H9 (cell line): ENCODE results near the gene DMD. TPM values are rescaled to one million over a fixed set of nuclear protein-coding genes. Genes with fewer than 3 reads are reported as not detected.
"Not testable (repeated sequence)": the region's sequence is repeated elsewhere in the genome, so short reads cannot be mapped to it uniquely, and the experiment has no call there.

Source experiments
- DNase-seq: peaks from one replicate; pipeline ENCODE4 v3.0.0-alpha.2; 2017
- H2AFZ ChIP-seq: one replicate; pipeline ENCODE4 v1.6.1; 2013; ENCODE audit warnings: mild to moderate bottlenecking, low read length, control low read depth, moderate library complexity
- H2AK5ac ChIP-seq: 2 replicates; pipeline ENCODE4 v1.6.1; 2013; ENCODE audit warnings: low read length, control low read depth, mixed read lengths; ENCODE audit not compliant: insufficient read length
- H2BK120ac ChIP-seq: one replicate; pipeline ENCODE4 v1.6.1; 2013; ENCODE audit warnings: low read depth, mild to moderate bottlenecking, low read length, control low read depth, inconsistent platforms; ENCODE audit not compliant: poor library complexity, severe bottlenecking
- H2BK12ac ChIP-seq: 2 replicates; pipeline ENCODE4 v1.6.1; 2013; ENCODE audit warnings: low read length, control low read depth, mixed read lengths, low read depth; ENCODE audit not compliant: insufficient read length
- H2BK15ac ChIP-seq: 2 replicates; pipeline ENCODE4 v1.6.1; 2013; ENCODE audit warnings: low read depth, low read length, control low read depth
- H2BK20ac ChIP-seq: one replicate; pipeline ENCODE4 v1.6.1; 2013; ENCODE audit warnings: low read depth, mild to moderate bottlenecking, low read length, control low read depth, inconsistent platforms; ENCODE audit not compliant: poor library complexity, severe bottlenecking
- H2BK5ac ChIP-seq: 2 replicates; pipeline ENCODE4 v1.6.1; 2013; ENCODE audit warnings: low read length, control low read depth, mixed read lengths; ENCODE audit not compliant: insufficient read length
- H3K14ac ChIP-seq: 2 replicates; pipeline ENCODE4 v1.6.1; 2013; ENCODE audit warnings: low read length, control low read depth; ENCODE audit not compliant: insufficient read depth
- H3K18ac ChIP-seq: 2 replicates; pipeline ENCODE4 v1.6.1; 2013; ENCODE audit warnings: low read depth, mild to moderate bottlenecking, mixed read lengths, low read length, control low read depth; ENCODE audit not compliant: insufficient read length
- H3K23ac ChIP-seq: 2 replicates; pipeline ENCODE4 v1.6.1; 2013; ENCODE audit warnings: low read length, control low read depth, mixed read lengths, low read depth; ENCODE audit not compliant: insufficient read length
- H3K23me2 ChIP-seq: 2 replicates; pipeline ENCODE4 v1.6.1; 2013; ENCODE audit warnings: low read depth, mild to moderate bottlenecking, mixed read lengths, low read length, control low read depth; ENCODE audit not compliant: insufficient read length, poor library complexity, severe bottlenecking
- H3K27ac ChIP-seq: 2 replicates; pipeline ENCODE4 v1.5.1; 2013; ENCODE audit warnings: low read length, control low read depth, mixed read lengths, low read depth; ENCODE audit not compliant: insufficient read length
- H3K27me3 ChIP-seq: 2 replicates; pipeline ENCODE4 v1.6.1; 2013; ENCODE audit warnings: low read length, control low read depth, inconsistent platforms; ENCODE audit not compliant: insufficient read depth
- H3K4ac ChIP-seq: 2 replicates; pipeline ENCODE4 v1.6.1; 2013; ENCODE audit warnings: low read depth, mild to moderate bottlenecking, control low read depth, inconsistent platforms, low read length, moderate library complexity
- H3K4me1 ChIP-seq: 2 replicates; pipeline ENCODE4 v1.6.1; 2013; ENCODE audit warnings: low read length, control low read depth, inconsistent platforms; ENCODE audit not compliant: insufficient read depth
- H3K4me2 ChIP-seq: 2 replicates; pipeline ENCODE4 v1.6.1; 2013; ENCODE audit warnings: low read length, control low read depth, mixed read lengths; ENCODE audit not compliant: insufficient read length, insufficient read depth
- H3K56ac ChIP-seq: 2 replicates; pipeline ENCODE4 v1.6.1; 2013; ENCODE audit warnings: low read depth, mild to moderate bottlenecking, mixed read lengths, low read length, control low read depth; ENCODE audit not compliant: insufficient read length
- H3K79me1 ChIP-seq: 2 replicates; pipeline ENCODE4 v1.6.1; 2013; ENCODE audit warnings: low read depth, mild to moderate bottlenecking, moderate library complexity, low read length, control low read depth, inconsistent platforms; ENCODE audit not compliant: insufficient read depth, poor library complexity, severe bottlenecking
- H3K79me2 ChIP-seq: 2 replicates; pipeline ENCODE4 v1.6.1; 2013; ENCODE audit warnings: low read length, control low read depth, inconsistent platforms; ENCODE audit not compliant: insufficient read depth
- H3K9ac ChIP-seq: 2 replicates; pipeline ENCODE4 v1.6.1; 2013; ENCODE audit warnings: low read length, control low read depth, mixed read lengths; ENCODE audit not compliant: insufficient read length; ENCODE audit errors: extremely low read depth
- H3K9me3 ChIP-seq: one replicate; pipeline ENCODE4 v1.6.1; 2013; ENCODE audit warnings: low read depth, low read length, inconsistent platforms; ENCODE audit not compliant: control insufficient read depth
- H3T11ph ChIP-seq: one replicate; pipeline ENCODE4 v1.6.1; 2013; ENCODE audit warnings: mild to moderate bottlenecking, low read length, control low read depth, inconsistent platforms
- H4K20me1 ChIP-seq: one replicate; pipeline ENCODE4 v1.6.1; 2013; ENCODE audit not compliant: control insufficient read depth, insufficient read length, insufficient read depth
- H4K5ac ChIP-seq: 2 replicates; pipeline ENCODE4 v1.6.1; 2013; ENCODE audit warnings: low read depth, mild to moderate bottlenecking, mixed read lengths, low read length, control low read depth; ENCODE audit not compliant: insufficient read length
- H4K8ac ChIP-seq: replicated peaks from 2 replicates; pipeline ENCODE4 v1.6.1; 2013; ENCODE audit warnings: low read length, control low read depth, mixed read lengths, low read depth; ENCODE audit not compliant: insufficient read length
- H4K91ac ChIP-seq: 2 replicates; pipeline ENCODE4 v1.6.1; 2013; ENCODE audit warnings: low read depth, mild to moderate bottlenecking, moderate library complexity, mixed read lengths, low read length, control low read depth; ENCODE audit not compliant: insufficient read length
- H3K27ac Mint-ChIP-seq, 3 experiments: 2 replicates in 2 of 3; 3 replicates in 1 of 3; pipeline ENCODE4 v1.8.0; 2020 to 2021; ENCODE audit warnings: mixed read lengths in 3 of 3, mild to moderate bottlenecking in 1 of 3, moderate library complexity in 1 of 3
- H3K27me3 Mint-ChIP-seq: 2 replicates; pipeline ENCODE4 v1.8.0; 2021; ENCODE audit warnings: low read depth, mild to moderate bottlenecking, moderate library complexity, mixed read lengths
- H3K36me3 Mint-ChIP-seq, 3 experiments: 2 replicates in 2 of 3; 3 replicates in 1 of 3; pipeline ENCODE4 v1.8.0; 2020 to 2021; ENCODE audit warnings: low read depth in 3 of 3, mixed read lengths in 3 of 3; ENCODE audit not compliant: insufficient read depth in 1 of 3
- H3K4me1 Mint-ChIP-seq, 2 experiments: 2 replicates each; pipeline ENCODE4 v1.8.0; 2020; ENCODE audit warnings: mixed read lengths in 2 of 2
- H3K4me3 Mint-ChIP-seq, 2 experiments: 2 replicates in 1 of 2; 3 replicates in 1 of 2; pipeline ENCODE4 v1.8.0; 2020 to 2021; ENCODE audit warnings: mild to moderate bottlenecking in 2 of 2, mixed read lengths in 2 of 2, moderate library complexity in 1 of 2
- H3K9me3 Mint-ChIP-seq, 2 experiments: 2 replicates in 1 of 2; 3 replicates in 1 of 2; pipeline ENCODE4 v1.8.0; 2020; ENCODE audit warnings: mild to moderate bottlenecking in 2 of 2, mixed read lengths in 2 of 2, moderate library complexity in 1 of 2
- CTCF ChIP-seq: fragments of 200-600 bp; sonication (generic); conservative IDR thresholded peaks from 3 replicates; pipeline ENCODE4 v1.8.0; 2021; ENCODE audit warnings: antibody characterized with exemption, mild to moderate bottlenecking
- WGBS: extraction: QIAGEN DNeasy Blood & Tissue Kit; methylation state at CpG from one replicate; pipeline ENCODE4 v1.1.7; 2013; ENCODE audit warnings: missing lambda C conversion rate, low lambda C conversion rate, mixed read lengths; ENCODE audit not compliant: insufficient read length; ENCODE audit errors: extremely low coverage; 5-methylcytosine and 5-hydroxymethylcytosine counted together
- total RNA-seq: library from RNA; stranded (reverse); gene quantifications from 2 replicates; pipeline ENCODE4 v1.2.1, GENCODE V29; 2021

The DMD gene
- total RNA-seq, 1 experiment from 2014 or later: 3.8 TPM

- H3K23ac ChIP-seq, H3K9ac ChIP-seq, H2BK5ac ChIP-seq, H3T11ph ChIP-seq, H2AFZ ChIP-seq, H4K91ac ChIP-seq, H3K9me3 ChIP-seq, H2AK5ac ChIP-seq, H3K4ac ChIP-seq, H2BK12ac ChIP-seq, H3K4me1 ChIP-seq, H3K79me1 ChIP-seq, H3K27me3 Mint-ChIP-seq, H3K56ac ChIP-seq, H2BK15ac ChIP-seq, H3K79me2 ChIP-seq, H3K14ac ChIP-seq, H3K27ac ChIP-seq, H3K4me2 ChIP-seq, H3K4me3 Mint-ChIP-seq, H4K8ac ChIP-seq, H3K4me1 Mint-ChIP-seq, H3K23me2 ChIP-seq, H2BK120ac ChIP-seq, H2BK20ac ChIP-seq, H3K27me3 ChIP-seq, H3K36me3 Mint-ChIP-seq, H3K18ac ChIP-seq, H4K20me1 ChIP-seq, H4K5ac ChIP-seq, H3K27ac Mint-ChIP-seq: not testable (repeated sequence)
- TF ChIP-seq CTCF: peak; percentile 54; the same call in 2 of the 3 replicates
- peak; percentile 29 for DNase-seq
- peaks cover 20 to 26% of the 10 kb centered on the region in 2 experiments for H3K9me3 Mint-ChIP-seq
- WGBS: no CpG with 5 or more reads among the region's 4 CpGs
Observed at GRCh38 chrX:32246675-32247074, 964.7 kb downstream of the DMD start.
